Measurements from ENCODE around the gene DIAPH3. TPM values are rescaled to one million over a fixed set of nuclear protein-coding genes. Genes with fewer than 3 reads are reported as not detected.

The DIAPH3 gene
- total and polyA plus RNA-seq, 4 experiments from 2014 or later, result 0.03 TPM; not detected in 3

DNA sequence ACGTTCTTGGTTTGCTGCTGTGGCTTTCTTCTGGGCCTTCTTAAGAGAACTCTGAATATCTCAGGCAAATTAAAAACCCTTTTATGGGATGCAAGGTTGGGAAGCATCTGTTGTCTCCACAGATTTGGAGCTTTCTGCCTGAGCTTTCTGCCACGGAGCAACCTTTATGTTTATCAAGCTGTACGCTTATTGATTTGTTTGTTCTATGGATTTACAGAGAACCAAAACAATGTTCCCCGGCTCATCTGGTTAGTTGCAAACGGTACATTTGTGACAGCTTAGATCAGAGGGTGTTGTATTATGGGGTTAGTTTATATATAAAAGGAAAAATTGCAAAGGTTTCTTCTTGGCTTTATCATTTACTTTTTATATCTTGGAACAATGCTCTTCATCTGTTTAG is 479.6 kb downstream of the DIAPH3 start:
- H3K27ac ChIP-seq (ENCODE audit: low read depth, low read length), result no peak overlapping the region
- no peaks in the 10 kb centered on the region for H3K36me3 ChIP-seq (ENCODE audit: insufficient read depth, low read length)
- H3K4me3 Mint-ChIP-seq, result no peak overlapping the region
- DNase-seq, result no peak
- ChIA-PET CTCF (ENCODE audit: partially characterized antibody) (interaction anchor here (4.0 to 9.3 kb wide), 2 partner anchors 11 to 293 kb away, joined by 21 to 88 read pairs; no protein-coding TSS in a partner anchor), POLR2A (ENCODE audit: partially characterized antibody) (no interaction called here)
- H3K36me3 Mint-ChIP-seq, result no peaks in the 10 kb centered on the region
- no peaks in the 10 kb centered on the region for H3K4me1 ChIP-seq (ENCODE audit: insufficient read depth, low read length)
- H3K27ac Mint-ChIP-seq, result no peak overlapping the region
- H3K4me1 Mint-ChIP-seq, result no peaks in the 10 kb centered on the region
- no peaks in the 10 kb centered on the region for H3K9me3 ChIP-seq (ENCODE audit: control insufficient read depth in 1 of 2, low read length in 2 of 2)
- H3K4me3 ChIP-seq (ENCODE audit: low read length in 2 of 2), result no peak overlapping the region
- no peaks in the 10 kb centered on the region for H3K27me3 Mint-ChIP-seq
- no peaks in the 10 kb centered on the region for H3K9me3 Mint-ChIP-seq
- intact Hi-C loops (cut with micrococcal nuclease), result no loop called here
- H3K27me3 ChIP-seq (ENCODE audit: insufficient read depth, low read length), result no peaks in the 10 kb centered on the region

GRCh38 chr13:59681636-59682311 is 482.0 kb downstream of the DIAPH3 start:
- peaks cover 6% of the 10 kb centered on the region for H3K4me1 ChIP-seq (ENCODE audit: insufficient read depth, low read length)
- no peak overlapping the region for H3K27ac Mint-ChIP-seq
- DNase-seq, result no peak
- H3K9me3 Mint-ChIP-seq, result no peaks in the 10 kb centered on the region
- H3K4me1 Mint-ChIP-seq, result peaks cover 0 to 6% (median under 1%) of the 10 kb centered on the region in 4 donors
- H3K9me3 ChIP-seq (ENCODE audit: control insufficient read depth in 1 of 2, low read length in 2 of 2), result no peaks in the 10 kb centered on the region
- ChIA-PET CTCF (ENCODE audit: partially characterized antibody) (interaction anchor here (0.6 to 9.3 kb wide), 9 partner anchors 8 to 758 kb away, joined by 3 to 88 read pairs (median 5); no protein-coding TSS in a partner anchor), POLR2A (ENCODE audit: partially characterized antibody) (no interaction called here)
- no peaks in the 10 kb centered on the region for H3K36me3 Mint-ChIP-seq
- no peaks in the 10 kb centered on the region for H3K27me3 Mint-ChIP-seq
- no peaks in the 10 kb centered on the region for H3K36me3 ChIP-seq (ENCODE audit: insufficient read depth, low read length)
- H3K27ac ChIP-seq (ENCODE audit: low read depth, low read length), result no peak overlapping the region
- H3K4me3 ChIP-seq (ENCODE audit: low read length in 2 of 2), result no peak overlapping the region
- no peak overlapping the region for H3K4me3 Mint-ChIP-seq
- intact Hi-C loops (cut with micrococcal nuclease), result no loop called here
- no peaks in the 10 kb centered on the region for H3K27me3 ChIP-seq (ENCODE audit: insufficient read depth, low read length)

GRCh38 chr13:59680429-59681024 is 483.2 kb downstream of the DIAPH3 start:
- H3K4me1 ChIP-seq (ENCODE audit: insufficient read depth, low read length), result peaks cover 6% of the 10 kb centered on the region
- H3K36me3 ChIP-seq (ENCODE audit: insufficient read depth, low read length), result no peaks in the 10 kb centered on the region
- intact Hi-C loops (cut with micrococcal nuclease), result loop anchor here (1.0 kb wide), 2 partner anchors 655 to 751 kb away; no protein-coding TSS in a partner anchor
- ChIA-PET CTCF (ENCODE audit: partially characterized antibody) (interaction anchor here (0.6 to 9.3 kb wide), 11 partner anchors 9 to 751 kb away, joined by 3 to 88 read pairs (median 5); no protein-coding TSS in a partner anchor), POLR2A (ENCODE audit: partially characterized antibody) (no interaction called here)
- Mint-ChIP-seq H3K27ac (no peak overlapping the region), H3K4me3 (no peak overlapping the region), H3K27me3 (no peaks in the 10 kb centered on the region), H3K36me3 (no peaks in the 10 kb centered on the region), H3K9me3 (no peaks in the 10 kb centered on the region), H3K4me1 (peaks cover 0 to 6% (median under 1%) of the 10 kb centered on the region in 4 donors)
- no peaks in the 10 kb centered on the region for H3K9me3 ChIP-seq (ENCODE audit: control insufficient read depth in 1 of 2, low read length in 2 of 2)
- no peak overlapping the region for H3K27ac ChIP-seq (ENCODE audit: low read depth, low read length)
- peak in 4 of 5 donors; percentile 5 to 25 (median 21) for DNase-seq
- H3K27me3 ChIP-seq (ENCODE audit: insufficient read depth, low read length), result no peaks in the 10 kb centered on the region
- H3K4me3 ChIP-seq (ENCODE audit: low read length in 2 of 2), result no peak overlapping the region

- H3K4me3 Mint-ChIP-seq, result no peak overlapping the region
- no peak overlapping the region for H3K27ac Mint-ChIP-seq
- no peak overlapping the region for H3K27ac ChIP-seq (ENCODE audit: low read depth, low read length)
- peaks cover 0 to 6% (median under 1%) of the 10 kb centered on the region in 4 donors for H3K4me1 Mint-ChIP-seq
- H3K4me3 ChIP-seq (ENCODE audit: low read length in 2 of 2), result no peak overlapping the region
- no peaks in the 10 kb centered on the region for H3K9me3 ChIP-seq (ENCODE audit: control insufficient read depth in 1 of 2, low read length in 2 of 2)
- ChIA-PET CTCF (ENCODE audit: partially characterized antibody) (interaction anchor here (0.6 to 9.3 kb wide), 9 partner anchors 18 to 752 kb away, joined by 3 to 88 read pairs (median 4); no protein-coding TSS in a partner anchor), POLR2A (ENCODE audit: partially characterized antibody) (no interaction called here)
- H3K27me3 Mint-ChIP-seq, result no peaks in the 10 kb centered on the region
- peaks cover 6% of the 10 kb centered on the region for H3K4me1 ChIP-seq (ENCODE audit: insufficient read depth, low read length)
- intact Hi-C loops (cut with micrococcal nuclease), result loop anchor here (5.0 kb wide), 1 partner anchor 848 kb away; no protein-coding TSS in a partner anchor
- no peak for DNase-seq
- H3K36me3 Mint-ChIP-seq, result no peaks in the 10 kb centered on the region
- H3K36me3 ChIP-seq (ENCODE audit: insufficient read depth, low read length), result no peaks in the 10 kb centered on the region
- no peaks in the 10 kb centered on the region for H3K9me3 Mint-ChIP-seq
- no peaks in the 10 kb centered on the region for H3K27me3 ChIP-seq (ENCODE audit: insufficient read depth, low read length)
Measured at GRCh38 chr13:59679254-59679653, 484.5 kb downstream of the DIAPH3 start.

DNA sequence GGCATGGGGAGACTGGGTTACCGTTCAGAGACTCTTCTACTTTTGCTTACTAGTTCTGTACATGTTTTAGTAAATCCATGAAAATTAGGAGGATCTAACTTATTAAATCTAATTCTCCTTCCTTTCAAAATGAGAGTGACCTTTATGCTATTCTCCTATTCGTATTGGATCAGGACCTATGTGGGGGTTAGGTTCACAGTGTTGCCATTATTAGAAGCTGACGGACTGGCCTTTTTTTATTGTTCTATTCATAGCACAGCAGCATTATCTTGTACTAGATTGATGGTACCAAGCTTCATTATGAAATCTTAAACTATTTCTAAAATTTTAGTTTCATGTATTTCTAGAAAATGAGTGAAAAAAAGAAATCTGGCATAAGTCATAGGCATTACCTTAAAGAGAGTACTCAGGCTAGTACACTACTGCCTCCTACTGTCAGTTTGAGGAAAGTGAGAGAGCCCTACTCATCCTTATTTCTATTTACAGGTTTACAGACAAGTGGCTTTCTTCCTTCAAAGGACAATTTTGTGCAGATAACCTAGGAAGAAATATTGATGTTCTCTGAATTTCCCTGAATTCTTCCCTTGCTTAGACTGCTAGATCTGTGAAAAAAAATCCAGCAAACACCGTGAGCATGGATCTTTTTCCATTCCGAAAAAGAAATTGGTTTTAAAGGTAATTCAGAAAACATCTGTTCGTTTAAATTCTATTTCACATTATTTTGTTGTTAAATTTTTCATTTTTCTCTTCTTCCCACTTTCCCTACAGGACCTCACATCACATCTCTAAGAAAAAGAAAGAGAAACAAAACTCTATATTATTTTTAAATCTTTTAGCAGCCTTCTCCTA is 485.5 kb downstream of the DIAPH3 start:
- DNase-seq, result peak in 4 of 5 donors; percentile 23 to 38 (median 34)
- ChIA-PET POLR2A (ENCODE audit: partially characterized antibody) (interaction anchor here (1.5 kb wide), 1 partner anchor 287 kb away, joined by 5 read pairs; no protein-coding TSS in a partner anchor), CTCF (ENCODE audit: partially characterized antibody) (interaction anchor here (0.7 to 9.3 kb wide), 8 partner anchors 9 to 756 kb away, joined by 3 to 88 read pairs (median 4); no protein-coding TSS in a partner anchor)
- Histone ChIP-seq H3K4me1 (ENCODE audit: insufficient read depth, low read length) (peaks cover 6% of the 10 kb centered on the region), H3K27ac (ENCODE audit: low read depth, low read length) (no peak overlapping the region), H3K36me3 (ENCODE audit: insufficient read depth, low read length) (no peaks in the 10 kb centered on the region), H3K4me3 (ENCODE audit: low read length in 2 of 2) (no peak overlapping the region), H3K27me3 (ENCODE audit: insufficient read depth, low read length) (no peaks in the 10 kb centered on the region), H3K9me3 (ENCODE audit: control insufficient read depth in 1 of 2, low read length in 2 of 2) (no peaks in the 10 kb centered on the region)
- Mint-ChIP-seq H3K27ac (no peak overlapping the region), H3K36me3 (no peaks in the 10 kb centered on the region), H3K9me3 (no peaks in the 10 kb centered on the region), H3K4me1 (peaks cover 0 to 6% (median under 1%) of the 10 kb centered on the region in 4 donors), H3K27me3 (no peaks in the 10 kb centered on the region), H3K4me3 (no peak overlapping the region)
- intact Hi-C loops (cut with micrococcal nuclease), result loop anchor here (1.0 to 5.0 kb wide), 2 partner anchors 287 to 849 kb away; no protein-coding TSS in a partner anchor

GRCh38 chr13:59677430-59677829 is 486.3 kb downstream of the DIAPH3 start:
- H3K4me1 Mint-ChIP-seq, result peaks cover 0 to 6% (median under 1%) of the 10 kb centered on the region in 4 donors

More at GRCh38 chr13:59677430-59677829, 486.3 kb downstream of the DIAPH3 start:
- no peak overlapping the region for H3K4me3 ChIP-seq (ENCODE audit: low read length in 2 of 2)
- ChIA-PET POLR2A (ENCODE audit: partially characterized antibody) (interaction anchor here (1.5 kb wide), 1 partner anchor 286 kb away, joined by 5 read pairs; no protein-coding TSS in a partner anchor), CTCF (ENCODE audit: partially characterized antibody) (interaction anchor here (0.7 to 9.3 kb wide), 7 partner anchors 8 to 756 kb away, joined by 3 to 88 read pairs (median 3); no protein-coding TSS in a partner anchor)
- Mint-ChIP-seq H3K36me3 (no peaks in the 10 kb centered on the region), H3K27ac (no peak overlapping the region), H3K27me3 (no peaks in the 10 kb centered on the region), H3K9me3 (no peaks in the 10 kb centered on the region), H3K4me3 (no peak overlapping the region)
- no peaks in the 10 kb centered on the region for H3K36me3 ChIP-seq (ENCODE audit: insufficient read depth, low read length)
- H3K27ac ChIP-seq (ENCODE audit: low read depth, low read length), result no peak overlapping the region
- peaks cover 6% of the 10 kb centered on the region for H3K4me1 ChIP-seq (ENCODE audit: insufficient read depth, low read length)
- intact Hi-C loops (cut with micrococcal nuclease), result loop anchor here (5.0 kb wide), 1 partner anchor 850 kb away; no protein-coding TSS in a partner anchor
- no peaks in the 10 kb centered on the region for H3K27me3 ChIP-seq (ENCODE audit: insufficient read depth, low read length)
- no peaks in the 10 kb centered on the region for H3K9me3 ChIP-seq (ENCODE audit: control insufficient read depth in 1 of 2, low read length in 2 of 2)
- no peak for DNase-seq

Data from CD4-positive, alpha-beta memory T cell (primary cell).